Prostate gland (tissue), 2 donors: ENCODE measurements around the gene LRRN3. TPM values are rescaled to one million over a fixed set of nuclear protein-coding genes. Genes with fewer than 3 reads are reported as not detected.

Source experiments
- DNase-seq: peaks from one replicate; pipeline ENCODE4 v3.0.0-alpha.2; 2019; ENCODE audit warnings: low spot score
- H3K27ac ChIP-seq, 2 donors: fragments of 200-600 bp; sonication (generic); 2 replicates each; pipeline ENCODE4 v1.5.1; 2017 to 2019
- H3K27me3 ChIP-seq: fragments of 200-600 bp; sonication (generic); replicated peaks from 2 replicates; pipeline ENCODE4 v1.5.1; 2019; ENCODE audit not compliant: insufficient read depth
- H3K36me3 ChIP-seq, 2 donors: fragments of 200-600 bp; sonication (generic); 1 replicate in 1 of 2; 2 replicates in 1 of 2; pipeline versions ENCODE4 v1.5.1 to v1.8.1; 2017 to 2019
- H3K4me1 ChIP-seq: fragments of 200-600 bp; sonication (generic); replicated peaks from 2 replicates; pipeline ENCODE4 v1.5.1; 2019
- H3K4me3 ChIP-seq, 2 donors: fragments of 200-600 bp; sonication (generic); 2 replicates each; pipeline ENCODE4 v1.5.1; 2017 to 2019
- H3K9me3 ChIP-seq: fragments of 200-600 bp; sonication (generic); 2 replicates; pipeline ENCODE4 v1.5.1; 2017
- POLR2A ChIP-seq: fragments of 450-650 bp; IDR thresholded peaks from one replicate; pipeline ENCODE4 v1.6.1; 2016; ENCODE audit warnings: antibody characterized with exemption, mild to moderate bottlenecking
- POLR2AphosphoS5 ChIP-seq: sonication (generic); formaldehyde crosslinking; IDR thresholded peaks from one replicate; pipeline ENCODE4 v1.6.1; 2017; ENCODE audit warnings: antibody characterized with exemption
- WGBS: methylation state at CpG from one replicate; pipeline ENCODE4 v1.1.5; 2018; 5-methylcytosine and 5-hydroxymethylcytosine counted together
- intact Hi-C: fragments of 100-400 bp; cut with DNase I; formaldehyde crosslinking; loops from one replicate; pipeline ENCODE4 v1.14.2; 2022
- total RNA-seq, 2 donors: library from RNA; depleted of rRNA; stranded (reverse); fragments of >200 nt; gene quantifications; one replicate each; pipeline ENCODE4 v1.1.0, GENCODE V29; 2016
- TF ChIP-seq, protein P1 (sequence below), 4 experiments: fragments of 200-600 bp in 2 of 4; fragments of 450-650 bp in 2 of 4; sonication (generic) in 2 of 4; IDR thresholded peaks; 1 replicate in 3 of 4; 2 replicates in 1 of 4; pipeline ENCODE4 v1.5.1; 2016 to 2019; ENCODE audit warnings: antibody characterized with exemption in 4 of 4, mild to moderate bottlenecking in 2 of 4, moderate library complexity in 2 of 4

Gene LRRN3
- total RNA-seq, 2 donors from 2014 or later, result 0.32 to 41.5 TPM

DNA sequence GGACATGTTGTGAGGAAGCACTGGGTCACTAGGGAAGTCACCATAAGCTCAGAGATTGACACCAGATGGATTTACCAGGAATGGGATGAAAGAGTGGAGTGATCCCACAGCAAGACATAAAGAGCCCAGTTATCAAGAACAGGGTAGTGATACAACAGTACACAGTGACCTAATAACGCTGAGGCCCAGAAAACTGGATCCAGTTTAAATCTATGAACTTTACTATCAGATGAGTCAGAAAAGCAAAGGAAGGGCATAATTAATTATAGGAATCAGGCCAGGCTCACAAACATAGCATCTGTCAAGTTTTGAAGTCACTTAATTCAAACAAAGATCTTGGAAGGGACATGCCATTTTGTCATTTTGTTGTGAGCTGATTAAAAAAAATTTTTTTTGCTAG, 73.5 kb downstream of the LRRN3 start:
- WGBS, result 79% methylated on average over 1 of the region's 1 CpG
- H3K9me3 ChIP-seq, result no peaks in the 10 kb centered on the region
- no peaks in the 10 kb centered on the region for H3K4me1 ChIP-seq
- H3K27ac ChIP-seq, result no peak overlapping the region
- H3K36me3 ChIP-seq, result no peaks in the 10 kb centered on the region
- H3K27me3 ChIP-seq, result no peaks in the 10 kb centered on the region
- no peak for DNase-seq
- intact Hi-C loops, result no loop called here
- H3K4me3 ChIP-seq, result no peak overlapping the region
- TF ChIP-seq, protein P1, sequence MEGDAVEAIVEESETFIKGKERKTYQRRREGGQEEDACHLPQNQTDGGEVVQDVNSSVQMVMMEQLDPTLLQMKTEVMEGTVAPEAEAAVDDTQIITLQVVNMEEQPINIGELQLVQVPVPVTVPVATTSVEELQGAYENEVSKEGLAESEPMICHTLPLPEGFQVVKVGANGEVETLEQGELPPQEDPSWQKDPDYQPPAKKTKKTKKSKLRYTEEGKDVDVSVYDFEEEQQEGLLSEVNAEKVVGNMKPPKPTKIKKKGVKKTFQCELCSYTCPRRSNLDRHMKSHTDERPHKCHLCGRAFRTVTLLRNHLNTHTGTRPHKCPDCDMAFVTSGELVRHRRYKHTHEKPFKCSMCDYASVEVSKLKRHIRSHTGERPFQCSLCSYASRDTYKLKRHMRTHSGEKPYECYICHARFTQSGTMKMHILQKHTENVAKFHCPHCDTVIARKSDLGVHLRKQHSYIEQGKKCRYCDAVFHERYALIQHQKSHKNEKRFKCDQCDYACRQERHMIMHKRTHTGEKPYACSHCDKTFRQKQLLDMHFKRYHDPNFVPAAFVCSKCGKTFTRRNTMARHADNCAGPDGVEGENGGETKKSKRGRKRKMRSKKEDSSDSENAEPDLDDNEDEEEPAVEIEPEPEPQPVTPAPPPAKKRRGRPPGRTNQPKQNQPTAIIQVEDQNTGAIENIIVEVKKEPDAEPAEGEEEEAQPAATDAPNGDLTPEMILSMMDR (IDR thresholded peaks at IDR 0.05), result no peak
- TF ChIP-seq POLR2AphosphoS5 (no peak), POLR2A (no peak)

DNA sequence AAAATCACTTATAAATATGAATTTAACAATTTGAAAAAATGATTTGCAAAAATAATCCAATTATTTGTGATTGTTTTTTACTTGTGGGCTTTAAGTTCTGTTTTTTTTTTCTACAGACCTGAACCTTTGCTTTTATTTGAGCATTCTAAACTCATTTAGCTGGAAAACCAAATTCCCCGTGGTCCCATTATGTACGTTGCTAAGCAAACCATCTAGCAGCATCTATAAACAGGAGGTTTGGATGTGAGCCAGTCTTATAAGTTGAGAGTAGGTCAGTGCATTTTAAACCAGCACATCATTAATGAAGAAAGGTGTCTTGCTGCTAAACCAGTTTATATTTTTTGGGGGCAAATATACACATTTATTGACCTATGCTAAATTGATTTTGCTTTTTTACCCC, 77.3 kb downstream of the LRRN3 start:
- TF ChIP-seq, protein P1 (IDR thresholded peaks at IDR 0.05), result no peak
- TF ChIP-seq POLR2A (no peak), POLR2AphosphoS5 (no peak)
- DNase-seq, result no peak
- no peak overlapping the region for H3K4me3 ChIP-seq
- H3K9me3 ChIP-seq, result no peaks in the 10 kb centered on the region
- intact Hi-C loops, result no loop called here
- no peak overlapping the region for H3K27ac ChIP-seq
- 53% methylated on average over 2 of the region's 2 CpGs for WGBS
- H3K4me1 ChIP-seq, result no peaks in the 10 kb centered on the region
- no peaks in the 10 kb centered on the region for H3K36me3 ChIP-seq
- H3K27me3 ChIP-seq, result no peaks in the 10 kb centered on the region

DNA sequence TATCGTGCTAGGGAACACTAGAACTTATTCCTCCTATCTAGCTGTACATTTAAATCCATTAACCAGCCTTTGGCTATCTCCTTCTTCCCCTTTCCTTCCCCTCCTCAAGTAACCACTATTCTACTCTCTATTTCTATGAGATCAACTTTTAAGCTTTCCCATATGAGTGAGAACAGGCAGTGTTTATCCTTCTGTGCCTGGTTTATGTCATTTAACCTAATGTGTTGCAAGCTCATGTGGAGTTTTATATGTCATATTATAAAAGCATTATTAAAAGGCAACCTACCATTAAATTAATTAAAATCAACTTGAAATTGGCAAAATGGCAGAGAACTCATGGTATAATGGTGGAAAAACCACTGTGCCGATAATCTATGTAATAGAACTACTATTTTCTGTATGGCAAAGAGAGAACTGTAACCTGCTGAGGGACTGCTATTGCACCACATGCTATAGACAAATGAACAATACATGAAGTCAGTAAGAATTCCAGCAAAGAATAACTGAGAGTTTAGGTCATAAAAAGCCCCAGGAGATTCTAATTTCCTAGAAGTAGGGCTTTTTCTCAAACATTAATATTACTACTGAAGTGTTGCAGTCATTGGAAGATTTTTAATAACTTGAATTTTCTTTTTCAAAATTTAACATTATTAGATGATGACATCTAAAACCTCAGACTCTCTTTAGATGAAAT, 81.8 kb downstream of the LRRN3 start:
- H3K36me3 ChIP-seq, result no peaks in the 10 kb centered on the region
- no peaks in the 10 kb centered on the region for H3K27me3 ChIP-seq
- H3K9me3 ChIP-seq, result no peaks in the 10 kb centered on the region
- peaks cover 4% of the 10 kb centered on the region for H3K4me1 ChIP-seq
- no peak for DNase-seq
- 98% methylated on average over 2 of the region's 2 CpGs for WGBS
- no peak for TF ChIP-seq POLR2A
- no peak for TF ChIP-seq POLR2AphosphoS5
- TF ChIP-seq, protein P1 (IDR thresholded peaks at IDR 0.05), result no peak
- intact Hi-C loops, result no loop called here
- no peak overlapping the region for H3K27ac ChIP-seq
- no peak overlapping the region for H3K4me3 ChIP-seq

DNA sequence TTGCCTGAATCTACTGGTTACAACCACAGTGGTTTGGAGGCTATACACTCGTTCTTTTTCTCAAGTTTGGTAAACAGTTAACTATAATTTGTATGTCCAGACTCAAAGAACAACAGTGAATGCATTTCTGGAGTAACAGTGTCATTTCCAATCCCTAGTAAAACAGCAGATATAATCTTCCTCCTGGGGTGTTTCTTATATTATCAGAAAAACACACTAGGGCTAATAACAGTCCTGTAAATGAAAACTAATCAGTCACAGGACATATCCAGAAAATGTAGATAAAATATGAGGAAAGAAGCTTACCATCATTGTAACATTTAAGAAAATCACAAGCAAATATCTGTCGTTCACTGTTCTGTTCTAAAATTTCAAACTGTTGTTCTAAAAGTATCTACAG, 82.6 kb downstream of the LRRN3 start:
- no peak for DNase-seq
- intact Hi-C loops, result no loop called here
- H3K27ac ChIP-seq, result no peak overlapping the region
- peaks cover 4% of the 10 kb centered on the region for H3K4me1 ChIP-seq
- WGBS, result 44% methylated on average over 2 of the region's 2 CpGs
- no peaks in the 10 kb centered on the region for H3K9me3 ChIP-seq
- H3K4me3 ChIP-seq, result no peak overlapping the region
- H3K36me3 ChIP-seq, result no peaks in the 10 kb centered on the region
- TF ChIP-seq POLR2AphosphoS5 (no peak), POLR2A (no peak)
- TF ChIP-seq, protein P1 (IDR thresholded peaks at IDR 0.05), result no peak
- no peaks in the 10 kb centered on the region for H3K27me3 ChIP-seq

DNA sequence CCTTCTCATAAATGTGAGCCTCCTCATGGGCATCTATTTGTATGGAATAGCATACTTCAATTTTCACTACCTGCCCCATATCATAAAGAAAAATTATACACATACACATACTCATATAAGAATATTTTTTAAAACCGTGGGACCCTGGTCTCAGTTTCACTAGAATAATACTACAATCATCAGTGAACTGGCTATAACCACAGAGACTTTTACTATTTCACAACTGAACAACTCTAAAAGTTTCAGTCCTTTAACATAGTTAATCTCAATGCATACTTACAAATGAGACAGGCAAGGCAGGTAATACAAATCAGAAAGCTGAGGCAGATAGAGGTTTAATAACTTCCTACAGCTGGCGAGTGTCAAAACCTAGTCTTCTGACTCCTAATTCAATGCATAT, 83.1 kb downstream of the LRRN3 start:
- Histone ChIP-seq H3K9me3 (no peaks in the 10 kb centered on the region), H3K4me3 (no peak overlapping the region), H3K36me3 (no peaks in the 10 kb centered on the region), H3K27ac (no peak overlapping the region), H3K27me3 (no peaks in the 10 kb centered on the region), H3K4me1 (peaks cover 4% of the 10 kb centered on the region)
- TF ChIP-seq POLR2AphosphoS5, result no peak
- TF ChIP-seq, protein P1 (IDR thresholded peaks at IDR 0.05), result no peak
- no peak for TF ChIP-seq POLR2A
- 44% methylated on average over 2 of the region's 2 CpGs for WGBS
- intact Hi-C loops, result no loop called here
- no peak for DNase-seq
